Dermis microvascular lymphatic vessel endothelial cell (primary cell): ENCODE measurements around the gene S100A13. TPM values are rescaled to one million over a fixed set of nuclear protein-coding genes. Genes with fewer than 3 reads are reported as not detected.
"Not testable (repeated sequence)": the region's sequence is repeated elsewhere in the genome, so short reads cannot be mapped to it uniquely, and the experiment has no call there.

Source experiments
- DNase-seq, 2 donors: peaks; one replicate each; pipeline versions ENCODE4 v3.0.0 to v3.0.0-alpha.2; 2010; ENCODE audit warnings: low read depth in 2 of 2
- total RNA-seq: library from RNA; depleted of rRNA; stranded (reverse); fragments of >200 nt; gene quantifications from 2 replicates; pipeline ENCODE4 v1.2.1, GENCODE V29; 2014

S100A13 gene
- total RNA-seq, 1 donor from 2014 or later, result 124 TPM

DNA sequence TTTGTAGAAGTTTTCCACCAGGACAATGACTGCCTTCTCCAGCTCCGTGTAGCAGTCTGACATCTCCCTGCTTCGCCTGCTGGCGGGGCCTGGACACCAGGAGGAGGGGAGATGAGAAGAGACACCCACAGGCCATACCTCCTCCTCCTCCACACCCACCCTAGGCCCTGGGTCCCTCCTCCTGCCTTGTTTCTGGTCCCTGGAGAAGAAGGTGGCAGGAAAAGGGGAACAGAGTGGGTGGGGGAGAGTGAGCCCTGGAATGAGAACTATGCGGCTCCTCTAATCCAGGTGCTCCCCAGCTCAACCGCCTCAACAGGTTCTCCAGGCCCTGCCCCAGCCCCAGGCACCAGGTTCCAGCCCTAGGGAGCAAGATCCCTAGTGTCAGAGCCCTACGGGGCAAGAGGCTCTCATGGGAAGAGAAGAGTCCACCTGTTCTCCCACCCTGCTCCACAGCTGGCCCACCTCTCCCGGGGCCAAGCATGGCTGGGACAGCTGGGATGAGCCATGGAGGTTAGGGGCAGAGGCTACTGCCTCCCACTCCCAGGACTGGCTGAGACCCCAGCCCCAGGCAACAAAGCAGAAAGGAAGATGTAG, 19.1 kb downstream of the S100A13 start:
- peak in 1 of 2 donors; percentile 73 for DNase-seq

DNA sequence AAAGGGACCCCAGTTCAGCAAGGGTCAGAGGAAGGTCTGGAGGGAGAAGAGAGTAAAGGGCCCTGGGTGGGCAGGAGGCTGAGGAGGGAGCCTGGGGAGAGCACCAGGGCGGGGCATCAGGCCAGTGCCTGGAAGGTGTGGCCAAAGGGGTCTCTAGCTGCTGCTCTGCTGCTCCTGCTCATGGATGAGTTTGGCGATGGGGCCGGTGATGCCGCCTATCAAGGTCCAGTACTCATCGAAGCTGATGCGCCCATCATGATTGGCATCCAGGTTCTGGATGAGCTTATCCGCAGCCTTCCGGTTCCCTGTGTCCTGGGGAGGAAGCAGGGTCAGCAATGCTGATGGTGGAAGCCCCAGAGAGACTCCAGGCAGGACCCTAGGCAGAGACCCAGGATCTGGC, 19.9 kb downstream of the S100A13 start:
- DNase-seq, result no peak

DNA sequence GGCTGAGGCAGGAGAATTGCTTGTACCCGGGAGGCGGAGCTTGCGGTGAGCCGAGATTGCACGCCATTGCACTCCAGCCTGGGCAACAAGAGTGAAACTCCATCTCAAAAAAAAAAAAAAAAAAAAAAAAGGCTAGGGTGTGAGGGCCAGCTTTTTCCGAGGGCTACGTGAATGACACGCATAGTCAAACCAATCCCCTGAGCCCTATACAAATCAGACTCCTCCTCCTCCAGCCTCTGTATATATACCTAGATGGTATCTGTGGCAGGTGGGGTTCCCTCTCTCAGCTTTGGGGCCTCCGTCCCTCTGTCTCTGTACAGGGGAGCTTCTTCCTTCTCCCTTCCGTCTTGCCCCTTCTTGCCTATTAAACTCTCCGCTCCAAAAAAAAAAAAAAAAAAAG, 21.1 kb downstream of the S100A13 start:
- DNase-seq, result no peak

DNA sequence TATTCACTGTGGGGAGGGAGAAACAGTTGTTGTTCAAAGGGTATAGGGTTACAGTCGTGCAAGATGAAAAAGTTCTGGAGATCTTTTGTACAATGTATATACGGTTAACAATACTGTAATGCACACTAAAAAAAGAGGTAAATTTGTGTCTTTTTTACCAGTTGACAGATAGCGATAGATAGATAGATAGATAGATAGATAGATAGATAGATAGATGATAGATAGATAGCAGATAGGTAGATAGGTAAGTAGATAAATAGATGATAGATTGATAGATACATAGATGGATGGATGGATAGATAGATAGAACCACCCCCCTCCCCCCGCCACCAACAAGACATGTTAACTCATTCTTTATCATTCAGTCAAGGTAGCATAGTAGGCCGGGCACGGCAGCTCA, 24.6 kb downstream of the S100A13 start:
- DNase-seq, result no peak

DNA sequence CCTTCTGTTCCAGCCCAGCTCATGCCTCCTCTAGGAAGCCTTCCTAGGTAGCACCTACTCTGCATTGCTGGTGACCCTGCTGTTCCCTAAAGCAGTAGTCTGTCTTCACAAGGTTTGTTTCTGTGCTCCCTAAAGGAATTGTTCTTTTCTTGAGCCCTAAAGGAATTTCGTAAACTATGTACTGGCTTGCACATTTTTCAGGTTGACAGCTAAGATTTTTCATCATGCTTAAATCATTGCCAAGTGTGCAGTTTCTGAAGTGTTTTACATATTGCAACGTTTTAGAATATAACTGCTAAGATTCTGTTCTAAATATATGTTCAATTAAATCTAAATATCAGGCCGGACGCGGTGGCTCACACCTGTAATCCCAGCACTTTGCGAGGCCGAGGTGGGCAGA, 27.5 kb downstream of the S100A13 start:
- DNase-seq, result no peak

DNA sequence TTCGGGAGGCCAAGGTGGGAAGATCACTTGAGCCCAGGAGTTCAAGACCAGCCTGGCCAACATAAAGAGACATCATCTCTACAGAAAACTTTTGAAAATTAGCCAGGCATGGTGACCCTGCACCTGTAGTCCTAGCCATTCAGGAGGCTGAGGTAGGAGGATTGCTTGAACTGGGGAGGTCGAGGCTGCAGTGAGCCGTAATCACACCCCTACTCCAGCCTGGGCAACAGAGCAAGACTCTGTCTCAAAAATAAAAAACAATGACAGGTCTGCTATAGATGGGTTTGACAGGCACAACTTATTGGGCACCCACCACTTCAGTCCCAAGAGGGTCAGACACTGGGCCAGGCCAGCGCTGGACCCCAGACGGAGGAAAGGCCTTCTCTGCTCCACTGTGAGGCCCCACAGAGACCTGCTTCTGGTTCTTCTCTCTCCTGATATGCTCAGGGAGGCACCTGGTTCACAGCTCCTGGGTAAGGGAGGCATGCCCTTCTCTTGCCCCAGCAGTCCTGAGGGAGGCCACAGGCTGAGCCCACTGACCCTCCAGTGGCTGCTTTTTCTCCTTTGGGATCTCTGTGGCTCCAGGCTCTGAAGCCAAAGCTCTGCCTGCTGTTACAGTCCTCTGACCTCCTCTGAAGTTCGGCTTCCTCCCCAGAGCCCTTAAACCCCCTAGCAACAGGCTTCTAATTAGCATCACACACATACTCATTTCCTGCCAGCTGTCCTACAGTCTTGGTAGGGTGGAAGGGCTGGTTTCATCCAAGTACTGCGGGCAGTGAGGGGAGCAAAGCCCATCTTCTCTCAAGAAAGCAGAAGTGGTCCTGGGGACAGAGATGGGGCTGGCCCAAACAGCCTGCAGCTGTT, 28.8 kb downstream of the S100A13 start:
- peak in 1 of 2 donors; percentile 84 for DNase-seq

DNA sequence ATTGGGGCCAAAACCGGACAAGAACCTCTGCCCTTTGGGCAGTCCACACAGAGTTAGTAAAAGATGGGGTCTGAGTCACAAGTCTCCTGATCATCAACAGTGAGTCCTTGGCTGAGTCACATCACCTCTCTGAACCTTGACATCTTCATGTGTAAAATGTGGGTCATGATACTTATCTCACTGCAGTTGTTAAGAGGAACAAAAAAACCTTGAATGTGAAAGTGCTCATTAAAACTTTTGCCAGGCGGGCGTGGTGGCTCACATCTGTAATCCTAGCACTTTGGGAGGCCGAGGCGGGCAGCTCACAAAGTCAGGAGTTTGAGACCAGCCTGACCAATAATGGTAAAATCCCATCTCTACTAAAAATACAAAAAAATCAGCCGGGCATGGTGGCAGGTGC, 30.1 kb downstream of the S100A13 start:
- DNase-seq, result peak in 1 of 2 donors; percentile 52

DNA sequence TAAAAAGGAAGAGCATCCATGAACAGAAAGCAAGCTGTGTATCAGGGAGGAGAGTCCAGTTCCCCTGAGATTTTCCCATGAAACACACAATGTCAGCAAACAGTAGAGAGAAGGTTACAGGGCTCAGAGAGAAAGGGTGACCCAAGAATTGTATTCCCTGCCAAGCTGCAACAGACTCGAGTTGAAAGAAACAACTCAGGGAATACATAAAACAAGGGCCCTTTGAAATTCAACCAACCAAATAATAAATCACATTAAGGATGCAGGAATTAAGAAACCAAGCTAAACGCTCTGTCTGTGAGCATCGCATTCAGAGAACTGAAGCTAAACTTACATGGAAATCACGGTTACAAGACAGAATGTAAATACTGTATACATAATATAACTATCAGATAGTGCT, 34.6 kb downstream of the S100A13 start:
- DNase-seq, result no peak

DNA sequence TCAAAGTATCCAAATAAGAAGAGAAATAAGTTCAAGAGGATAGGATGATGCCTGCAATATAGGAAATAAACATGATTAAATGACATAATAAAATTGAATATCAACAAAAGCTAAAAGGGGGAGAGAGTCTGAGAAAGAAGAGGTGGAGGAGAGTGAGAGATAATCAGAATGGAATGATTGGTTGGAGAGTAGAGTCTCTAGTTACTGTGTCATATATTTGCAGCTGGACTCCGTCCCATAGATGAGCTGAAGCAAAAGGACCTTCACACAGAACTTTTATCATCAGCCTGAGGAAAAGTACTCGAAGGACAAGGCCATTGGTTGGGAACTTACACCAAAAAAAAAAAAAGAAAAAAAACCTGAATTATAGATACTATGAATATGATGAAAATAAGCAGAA, 38.8 kb downstream of the S100A13 start:
- no peak for DNase-seq

DNA sequence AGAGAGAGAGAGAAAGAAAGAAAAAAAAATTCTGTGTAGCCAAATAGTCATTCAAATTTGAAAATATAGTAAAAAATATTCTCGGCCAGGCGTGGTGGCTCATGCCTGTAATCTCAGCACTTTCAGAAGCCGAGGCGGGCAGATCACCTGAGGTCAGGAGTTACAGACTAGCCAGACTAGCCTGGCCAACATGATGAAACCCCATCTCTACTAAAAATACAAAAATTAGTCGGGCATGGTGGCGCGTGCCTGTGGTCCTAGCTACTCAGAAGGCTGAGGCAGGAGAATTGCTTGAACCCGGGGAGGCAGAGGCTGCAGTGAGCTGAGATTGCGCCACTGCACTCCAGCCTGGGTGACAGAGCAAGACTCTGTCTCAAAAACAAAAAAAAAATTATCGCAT, 39.3 kb downstream of the S100A13 start:
- not testable (repeated sequence) for DNase-seq

DNA sequence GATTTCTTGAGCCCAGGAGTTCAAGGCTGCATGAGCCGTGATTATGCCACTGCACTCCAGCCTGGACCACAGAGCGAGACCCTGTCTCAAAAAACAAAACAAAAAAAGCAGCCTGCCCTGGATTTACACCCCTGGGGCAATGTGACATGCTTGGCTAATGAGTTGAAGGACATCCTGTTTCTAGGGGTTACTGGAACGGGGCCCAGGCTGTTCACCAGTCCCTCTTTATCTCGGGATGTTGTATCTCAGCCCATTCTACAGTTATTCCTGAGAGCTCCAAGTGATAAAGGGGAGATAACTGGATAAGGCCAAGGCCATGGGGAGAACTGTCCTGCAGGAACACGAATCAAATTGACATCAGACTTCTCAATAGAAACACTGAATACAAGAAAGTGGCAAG, 40.0 kb downstream of the S100A13 start:
- DNase-seq, result peak in 1 of 2 donors; percentile 18

DNA sequence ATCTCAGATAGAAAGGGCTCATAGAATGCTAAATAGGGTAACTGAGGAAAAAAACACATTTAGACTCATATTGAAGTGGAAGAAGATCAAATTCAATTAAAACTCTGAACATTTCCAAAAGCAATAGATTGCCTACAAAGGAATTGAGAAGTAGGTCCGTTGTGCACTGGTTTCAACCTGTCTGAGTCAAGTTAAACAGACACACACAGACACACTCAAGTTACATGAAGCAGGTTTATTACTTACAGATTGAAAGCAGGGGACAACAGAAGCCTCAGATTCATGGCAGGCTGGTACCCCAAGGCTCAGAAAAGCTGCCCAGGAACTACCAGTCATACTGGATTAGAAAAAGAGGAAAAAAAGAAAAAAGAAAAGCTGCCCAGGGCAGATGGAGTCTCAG, 41.0 kb downstream of the S100A13 start:
- DNase-seq, result no peak

DNA sequence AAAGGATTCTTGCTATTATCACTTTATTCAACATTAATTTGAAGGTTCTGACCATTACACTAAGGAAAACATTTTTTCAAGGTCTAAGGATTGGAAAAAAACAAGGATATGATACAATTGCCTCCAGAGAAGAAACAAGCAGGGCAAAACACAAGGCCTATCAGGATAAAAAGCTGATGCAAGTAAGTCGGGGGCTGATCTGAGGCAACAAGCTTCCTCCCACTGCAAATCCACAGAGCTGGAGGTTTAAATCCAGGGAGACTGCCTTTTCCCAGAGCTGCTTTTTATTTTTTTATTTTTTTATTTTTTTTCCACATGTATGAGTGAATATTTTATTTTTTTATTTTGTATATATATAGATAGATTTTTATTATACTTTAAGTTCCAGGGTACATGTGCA, 42.3 kb downstream of the S100A13 start:
- DNase-seq, result no peak

DNA sequence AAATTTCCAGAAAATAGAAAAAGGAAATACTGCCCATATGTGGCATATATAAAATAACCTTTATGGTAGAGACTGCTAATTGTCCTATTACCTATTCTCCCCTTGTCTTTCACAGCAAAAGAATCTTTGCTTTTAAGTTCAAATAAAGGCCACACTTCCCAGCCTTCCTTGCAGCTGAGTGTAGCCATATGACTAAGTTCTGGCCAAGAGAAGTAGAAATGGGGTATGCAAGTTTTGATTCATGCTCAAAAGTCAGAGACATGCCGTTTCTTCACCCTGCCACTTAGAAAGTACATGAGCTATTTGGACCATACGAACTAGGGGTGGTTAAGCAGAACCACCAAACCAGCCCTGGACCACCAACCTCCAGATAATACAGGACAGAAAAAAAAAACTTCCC, 43.3 kb downstream of the S100A13 start:
- no peak for DNase-seq

DNA sequence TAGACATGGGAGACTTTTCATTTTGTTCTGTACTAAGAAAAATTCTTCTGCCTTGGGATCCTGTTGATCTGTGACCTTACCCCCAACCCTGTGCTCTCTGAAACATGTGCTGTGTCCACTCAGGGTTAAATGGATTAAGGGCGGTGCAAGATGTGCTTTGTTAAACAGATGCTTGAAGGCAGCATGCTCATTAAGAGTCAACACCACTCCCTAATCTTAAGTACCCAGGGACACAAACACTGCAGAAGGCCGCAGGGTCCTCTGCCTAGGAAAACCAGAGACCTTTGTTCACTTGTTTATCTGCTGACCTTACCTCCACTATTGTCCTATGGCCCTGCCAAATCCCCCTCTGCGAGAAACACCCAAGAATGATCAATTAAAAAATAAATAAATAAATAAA, 43.8 kb downstream of the S100A13 start:
- not testable (repeated sequence) for DNase-seq

DNA sequence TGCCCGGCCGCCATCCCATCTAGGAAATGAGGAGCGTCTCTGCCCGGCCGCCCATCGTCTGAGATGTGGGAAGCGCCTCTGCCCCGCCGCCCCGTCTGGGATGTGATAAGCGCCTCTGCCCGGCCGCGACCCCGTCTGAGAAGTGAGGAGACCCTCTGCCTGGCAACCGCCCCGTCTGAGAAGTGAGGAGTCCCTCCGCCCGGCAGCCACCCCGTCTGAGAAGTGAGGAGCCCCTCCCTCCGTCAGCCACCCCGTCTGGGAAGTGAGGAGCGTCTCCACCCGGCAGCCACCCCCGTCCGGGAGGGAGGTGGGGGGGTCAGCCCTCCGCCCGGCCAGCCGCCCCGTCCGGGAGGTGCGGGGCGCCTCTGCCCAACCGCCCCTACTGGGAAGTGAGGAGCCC, 44.5 kb downstream of the S100A13 start:
- DNase-seq, result not testable (repeated sequence)

DNA sequence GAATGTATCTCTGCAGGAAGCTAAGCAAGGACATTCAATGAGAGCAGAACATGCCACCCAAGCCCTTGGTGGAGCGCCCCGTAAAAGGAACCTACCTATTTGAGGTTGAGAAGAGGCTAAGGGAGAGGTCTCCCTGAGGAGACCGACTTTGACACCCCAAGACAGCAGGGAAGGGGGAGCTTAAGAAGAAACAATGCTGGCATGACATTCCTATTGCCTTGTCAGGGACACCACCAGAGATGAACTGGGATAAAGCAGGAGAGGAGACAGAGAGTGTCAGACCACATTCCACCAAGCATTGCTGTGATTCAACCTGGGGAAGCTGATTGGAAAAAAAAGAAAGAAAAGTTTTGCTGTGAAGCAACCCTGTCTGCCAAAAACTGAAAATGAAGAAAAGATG, 48.4 kb downstream of the S100A13 start:
- DNase-seq, result no peak

DNA sequence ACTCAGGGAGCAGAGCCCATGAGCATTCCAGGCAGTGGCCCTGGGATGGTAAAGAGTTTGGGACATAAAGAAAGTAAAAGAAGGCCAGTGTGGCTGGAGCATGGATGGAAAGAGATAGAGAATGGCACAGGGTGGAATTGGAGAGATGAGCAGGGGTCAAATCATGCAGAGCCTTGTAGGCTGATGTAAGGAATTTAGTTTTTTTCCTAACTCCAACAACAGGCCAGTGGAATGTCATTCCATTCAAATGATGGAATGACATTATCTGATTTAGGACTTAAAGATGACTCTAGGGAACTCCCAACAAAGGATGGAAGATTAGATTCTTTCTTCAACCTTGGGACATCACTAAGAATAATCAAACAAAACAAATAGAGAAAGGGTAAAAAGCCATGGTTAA, 48.8 kb downstream of the S100A13 start:
- DNase-seq, result no peak

DNA sequence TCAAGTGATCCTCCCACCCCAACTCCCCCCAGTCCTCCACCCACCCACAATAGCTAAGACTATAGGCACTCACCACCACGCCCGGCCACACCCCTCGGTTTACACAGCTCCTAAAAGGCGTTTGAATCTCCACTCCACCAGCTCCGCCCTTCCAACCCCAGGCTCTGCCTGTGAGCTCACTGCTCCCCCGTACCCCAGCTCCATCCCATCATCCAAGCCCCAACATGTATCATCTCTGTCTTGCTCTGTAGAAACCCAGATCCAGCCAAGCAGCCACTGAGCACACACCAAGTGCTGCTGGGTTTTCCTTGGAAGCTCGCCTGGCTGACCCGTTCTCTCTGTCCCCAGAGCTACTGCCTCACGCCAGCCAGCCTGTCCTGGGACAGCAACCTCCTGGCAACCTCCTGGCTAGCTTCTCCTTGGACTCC, 49.7 kb downstream of the S100A13 start:
- DNase-seq, result no peak

DNA sequence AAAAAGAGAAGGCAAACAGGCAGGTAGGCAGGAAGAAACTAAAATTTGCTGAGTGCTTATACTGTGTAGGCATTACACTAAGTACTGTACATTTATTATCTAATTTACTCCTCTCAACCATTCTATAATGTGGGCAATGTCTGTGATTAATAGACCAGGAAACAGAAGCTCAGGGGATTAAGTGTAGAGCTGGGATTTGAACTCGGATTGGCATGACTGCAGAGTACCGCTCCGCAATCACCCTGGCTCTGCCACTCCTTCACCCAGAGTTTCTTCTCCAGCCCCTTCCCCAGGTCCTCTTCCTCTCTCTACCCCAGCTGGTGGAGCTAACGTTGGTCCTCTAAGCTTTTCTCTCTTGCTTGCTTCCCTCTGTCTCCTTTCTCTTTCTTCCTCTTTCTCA, 50.2 kb downstream of the S100A13 start:
- no peak for DNase-seq

DNA sequence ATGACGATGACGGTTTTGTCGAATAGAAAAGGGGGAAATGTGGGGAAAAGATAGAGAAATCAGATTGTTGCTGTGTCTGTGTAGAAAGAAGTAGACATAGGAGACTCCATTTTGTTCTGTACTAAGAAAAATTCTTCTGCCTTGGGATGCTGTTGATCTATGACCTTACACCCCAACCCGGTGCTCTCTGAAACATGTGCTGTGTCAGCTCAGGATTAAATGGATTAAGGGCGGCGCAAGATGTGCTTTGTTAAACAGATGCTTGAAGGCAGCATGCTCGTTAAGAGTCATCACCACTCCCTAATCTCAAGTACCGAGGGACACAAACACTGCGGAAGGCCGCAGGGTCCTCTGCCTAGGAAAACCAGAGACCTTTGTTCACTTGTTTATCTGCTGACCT, 51.8 kb downstream of the S100A13 start:
- not testable (repeated sequence) for DNase-seq

DNA sequence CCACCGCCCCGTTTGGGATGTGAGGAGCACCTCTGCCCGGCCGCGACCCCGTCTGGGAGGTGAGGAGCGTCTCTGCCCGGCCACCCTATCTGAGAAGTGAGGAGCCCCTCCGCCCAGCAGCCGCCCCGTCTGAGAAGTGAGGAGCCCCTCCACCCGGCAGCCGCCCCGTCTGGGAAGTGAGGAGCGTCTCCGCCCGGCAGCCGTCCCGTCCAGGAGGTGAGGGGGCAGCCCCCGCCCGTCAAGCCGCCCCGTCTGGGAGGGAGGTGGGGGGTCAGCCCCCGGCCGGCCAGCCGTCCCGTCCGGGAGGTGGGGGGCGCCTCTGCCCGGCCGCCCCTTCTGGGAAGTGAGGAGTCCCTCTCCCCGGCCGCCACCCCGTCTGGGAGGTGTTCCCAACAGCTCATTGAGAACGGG, 52.2 kb downstream of the S100A13 start:
- DNase-seq, result not testable (repeated sequence)

DNA sequence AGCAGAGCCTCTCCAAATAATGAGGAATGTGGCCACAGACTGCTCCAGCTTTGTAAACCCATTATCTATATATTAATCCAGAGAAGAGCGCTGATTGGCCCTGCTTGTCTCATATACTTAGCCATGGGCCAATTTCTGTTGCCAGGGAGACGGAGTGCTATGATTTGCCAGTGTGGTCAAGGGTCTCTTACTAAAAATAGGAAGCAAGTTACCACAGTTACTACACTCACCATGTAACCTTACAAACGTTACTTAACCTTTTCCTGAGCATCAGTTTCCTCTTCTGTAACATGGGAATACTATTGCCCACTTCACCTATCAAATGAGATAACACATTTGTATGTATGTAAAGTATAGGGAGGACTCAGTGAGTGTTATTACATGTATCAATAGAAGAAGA, 54.0 kb downstream of the S100A13 start:
- peak in 1 of 2 donors; percentile 26 for DNase-seq
